Hematopoietic multipotent progenitor cell treated with erythropoietin and hydrocortisone succinate and interleukin-3 and kit ligand, for 4 days (in vitro differentiated cells): ENCODE measurements around the gene EFCAB8.

Experiments
- DNase-seq: peaks from one replicate; pipeline ENCODE4 v3.0.0-alpha.2; 2015

The EFCAB8 gene

GRCh38 chr20:32858701-32859372 is at the start of gene EFCAB8:
Gene EFCAB8, plus strand, starts transcription at chr20:32858923. Its CDS starts 4,870 bp downstream, at chr20:32863793.
- peak; percentile 27 for DNase-seq

GRCh38 chr20:32809907-32810306 is 48.8 kb upstream of the EFCAB8 start:
- DNase-seq, result no peak

- DNase-seq, result no peak
These were observed 47.8 kb upstream of the EFCAB8 start for GRCh38 chr20:32810941-32811340.

GRCh38 chr20:32811886-32812285 is 46.8 kb upstream of the EFCAB8 start:
- no peak for DNase-seq

- DNase-seq, result peak; percentile 82
These were observed 38.6 kb upstream of the EFCAB8 start for GRCh38 chr20:32819992-32820697.

- no peak for DNase-seq
These were observed 37.9 kb upstream of the EFCAB8 start for GRCh38 chr20:32820698-32821377.

GRCh38 chr20:32822225-32822624 is 36.5 kb upstream of the EFCAB8 start:
- no peak for DNase-seq

- peak; percentile 49 for DNase-seq
These were observed 35.6 kb upstream of the EFCAB8 start for GRCh38 chr20:32823078-32823477.

- DNase-seq, result peak; percentile 43
These were observed 34.8 kb upstream of the EFCAB8 start for GRCh38 chr20:32823737-32824588.

GRCh38 chr20:32828029-32828680 is 30.6 kb upstream of the EFCAB8 start:
- DNase-seq, result no peak

GRCh38 chr20:32829311-32830005 is 29.3 kb upstream of the EFCAB8 start:
- DNase-seq, result no peak

- DNase-seq, result peak; percentile 92
These were observed 28.3 kb upstream of the EFCAB8 start for GRCh38 chr20:32830437-32830836.

GRCh38 chr20:32831982-32832381 is 26.7 kb upstream of the EFCAB8 start:
- DNase-seq, result no peak

- DNase-seq, result peak; percentile 39
These were observed 26.1 kb upstream of the EFCAB8 start for GRCh38 chr20:32832664-32833063.

- DNase-seq, result no peak
These were observed 23.8 kb upstream of the EFCAB8 start for GRCh38 chr20:32834972-32835371.

- no peak for DNase-seq
These were observed 21.6 kb upstream of the EFCAB8 start for GRCh38 chr20:32837157-32837556.

GRCh38 chr20:32839227-32839981 is 19.3 kb upstream of the EFCAB8 start:
- no peak for DNase-seq

GRCh38 chr20:32839982-32840285 is 18.8 kb upstream of the EFCAB8 start:
- DNase-seq, result no peak

- DNase-seq, result no peak
These were observed 17.5 kb upstream of the EFCAB8 start for GRCh38 chr20:32841174-32841573.

GRCh38 chr20:32841632-32842031 is 17.1 kb upstream of the EFCAB8 start:
- no peak for DNase-seq
